ENCODE data around the gene DHX16.
"Not testable (repeated sequence)": the region's sequence is repeated elsewhere in the genome, so short reads cannot be mapped to it uniquely, and the experiment has no call there.

The DHX16 gene

DNA sequence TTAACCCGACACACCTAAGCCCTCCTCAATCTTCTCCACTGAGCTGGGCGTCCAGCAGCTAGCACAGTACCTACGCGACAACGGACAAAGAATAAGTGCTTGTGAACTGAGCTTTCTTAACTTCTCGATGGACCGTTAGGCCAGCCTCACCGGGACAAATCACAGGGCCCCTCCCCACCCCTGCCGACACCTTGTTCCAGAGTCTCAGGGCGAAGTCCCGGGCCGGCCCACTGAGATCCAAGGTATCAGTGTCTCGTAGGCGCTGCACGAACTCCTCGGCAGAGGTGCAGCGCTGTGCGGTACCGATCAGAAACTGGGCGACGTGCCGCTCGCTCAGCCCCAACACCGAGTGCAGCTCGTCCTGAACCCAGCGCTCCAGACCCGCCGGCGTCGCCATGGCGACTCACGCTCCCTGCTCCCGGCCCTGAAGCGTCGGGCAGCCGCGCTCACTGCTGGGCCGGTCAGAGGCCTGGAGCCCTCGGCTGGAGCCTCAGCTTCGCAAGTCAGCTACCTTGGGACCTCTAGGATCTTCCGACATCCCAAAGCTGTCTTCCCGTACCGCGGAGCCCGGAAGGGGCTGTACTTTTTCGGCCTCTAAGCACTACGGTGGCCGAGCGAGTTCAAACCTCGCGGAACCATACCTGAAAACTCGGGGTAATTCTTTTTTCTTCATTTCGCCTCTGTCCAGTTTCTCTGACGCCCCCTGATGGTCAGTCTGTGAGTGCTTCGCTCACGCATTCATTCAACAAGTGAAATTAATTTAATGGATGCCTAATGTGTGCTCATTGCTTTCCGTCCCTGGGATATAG is at the start of gene DHX16:
Gene DHX16 (minus strand): TSS at position 562 of the 809 bp plus-strand sequence. CDS start 165 bp downstream, at position 397.
- peak; percentile 86 to 87 for DNase-seq

DNA sequence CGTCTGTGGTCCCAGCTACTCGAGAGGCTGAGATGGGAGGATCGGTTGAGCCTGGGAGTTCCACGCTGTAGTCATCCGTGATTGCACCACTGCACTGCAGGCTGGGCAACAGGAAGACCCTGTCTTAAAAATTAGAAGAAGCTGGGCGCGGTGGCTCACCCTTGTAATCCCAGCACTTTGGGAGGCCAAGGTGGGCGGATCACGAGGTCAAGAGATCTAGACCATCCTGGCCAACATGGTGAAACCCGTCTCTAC is 49.1 kb upstream of the DHX16 start:
- not testable (repeated sequence) for DNase-seq

DNA sequence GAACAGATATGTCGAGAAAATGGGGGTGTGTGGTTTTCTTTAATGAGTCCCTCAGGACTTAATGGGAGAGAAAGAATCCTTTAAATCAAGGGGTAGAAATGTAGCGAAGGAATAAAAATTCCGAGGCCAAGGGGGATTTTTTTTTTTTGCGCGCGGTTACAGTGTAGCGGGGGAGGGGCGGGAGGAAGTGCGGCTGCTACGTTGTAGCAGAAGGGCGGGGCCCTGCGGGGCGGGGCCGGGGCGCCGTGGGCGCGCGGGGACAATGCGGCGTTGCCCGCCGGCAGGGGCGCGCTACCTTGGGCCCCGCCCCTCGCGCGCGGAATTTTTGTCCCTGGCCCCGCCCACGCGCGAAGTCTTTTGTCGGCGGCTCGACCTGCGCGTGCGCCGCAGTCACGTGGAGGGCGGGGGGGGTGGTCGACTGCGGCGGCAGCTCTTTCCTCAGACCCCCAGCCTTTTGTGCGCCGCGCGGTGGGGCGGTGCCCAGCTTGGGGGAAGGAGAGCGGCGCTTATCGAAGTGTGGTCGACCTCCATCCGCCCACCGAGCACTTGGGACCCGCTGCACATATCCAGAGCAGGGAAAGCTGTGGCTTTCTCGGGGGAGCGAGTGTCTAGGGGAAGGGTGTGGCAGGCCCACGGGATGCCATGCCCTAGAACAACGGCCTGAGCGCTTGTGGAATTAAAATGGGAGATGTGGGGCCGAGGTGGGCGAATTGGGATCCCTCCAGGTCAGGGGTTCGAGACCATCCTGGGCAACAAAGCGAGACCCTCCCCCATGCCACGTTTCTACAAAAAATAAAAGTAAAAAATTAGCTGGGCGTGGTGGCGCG is 48.6 kb upstream of the DHX16 start:
- DNase-seq, result peak; percentile 95

DNA sequence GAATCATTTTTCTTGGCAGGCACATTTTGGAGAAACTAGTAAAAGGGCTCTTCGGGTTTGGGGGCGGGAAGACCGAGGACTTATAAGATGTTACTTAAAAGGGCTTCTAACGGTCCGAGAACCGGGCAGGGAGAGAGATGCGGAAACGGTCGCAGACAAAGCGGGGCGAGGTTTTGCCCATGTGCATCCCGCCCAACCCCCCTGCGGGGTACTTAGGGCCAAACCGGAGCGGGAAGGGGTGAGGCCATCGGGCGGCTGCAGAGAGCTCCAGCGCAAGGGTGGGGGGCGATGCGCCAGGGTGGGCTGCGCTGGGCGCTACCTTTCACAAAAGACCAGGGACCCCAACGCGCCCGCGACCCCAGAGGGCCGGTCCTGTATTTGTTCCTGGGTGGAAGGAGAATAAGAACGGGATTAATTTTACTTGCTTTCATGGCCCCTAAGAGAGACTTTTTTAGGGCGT is 48.0 kb upstream of the DHX16 start:
- peak; percentile 45 to 53 for DNase-seq

DNA sequence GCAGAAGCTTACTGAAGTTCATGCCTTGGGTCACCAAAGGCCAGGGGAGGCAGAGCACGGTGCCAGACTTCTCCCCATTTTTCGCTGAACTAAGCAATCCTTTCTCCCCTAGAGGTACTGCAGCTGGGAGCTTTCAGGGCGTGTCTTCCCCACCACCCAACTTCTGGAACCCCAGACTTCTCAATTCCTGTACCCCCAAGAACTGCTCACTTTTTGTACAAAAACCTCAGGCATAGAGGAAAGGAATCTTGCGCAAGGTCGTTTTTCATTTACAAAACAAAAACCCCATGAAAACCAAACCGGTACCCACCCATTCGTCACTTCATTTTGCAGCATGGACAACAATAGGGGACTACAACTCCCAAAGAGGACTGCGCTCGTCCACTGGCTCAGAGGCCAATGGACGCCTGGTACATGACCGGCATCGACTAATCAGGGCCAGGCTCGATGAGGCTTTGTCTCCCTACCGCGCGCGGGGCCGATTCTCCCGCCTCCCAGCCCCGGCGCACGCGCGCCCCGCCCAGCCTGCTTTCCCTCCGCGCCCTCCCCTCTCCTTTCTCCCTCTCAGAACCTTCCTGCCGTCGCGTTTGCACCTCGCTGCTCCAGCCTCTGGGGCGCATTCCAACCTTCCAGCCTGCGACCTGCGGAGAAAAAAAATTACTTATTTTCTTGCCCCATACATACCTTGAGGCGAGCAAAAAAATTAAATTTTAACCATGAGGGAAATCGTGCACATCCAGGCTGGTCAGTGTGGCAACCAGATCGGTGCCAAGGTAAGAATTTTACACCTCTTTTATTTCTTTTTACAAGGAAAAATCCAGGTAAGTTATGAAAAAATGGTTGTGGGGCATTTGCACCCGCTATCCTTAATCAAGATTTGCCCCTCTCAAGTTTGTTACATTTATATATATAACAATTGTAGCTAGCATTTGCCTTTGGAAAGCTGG is 47.3 kb upstream of the DHX16 start, which contains the start of gene TUBB:
Gene TUBB (plus strand): TSS at position 562 of the 947 bp plus-strand sequence. CDS start 155 bp downstream, at position 717.
- peak; percentile 91 to 92 for DNase-seq

DNA sequence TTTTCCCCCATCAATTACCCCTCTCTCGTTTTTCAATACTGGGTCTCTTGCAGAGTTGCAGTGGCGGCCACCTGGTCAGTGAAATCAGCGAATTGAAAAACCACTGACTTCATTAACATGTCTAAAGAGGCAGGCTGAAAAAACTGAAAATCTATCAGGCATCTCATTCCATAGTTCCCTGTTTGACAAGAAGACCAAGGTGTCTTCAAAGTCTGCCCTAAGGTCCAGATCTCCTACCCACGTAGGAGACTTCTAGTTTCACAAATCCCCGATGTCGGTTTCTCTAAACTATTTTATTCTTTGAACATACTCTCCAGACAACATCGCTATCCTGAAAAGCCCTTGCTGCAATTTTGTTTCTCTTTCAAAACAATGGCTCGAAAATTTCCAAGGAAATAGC is 46.5 kb upstream of the DHX16 start:
- DNase-seq, result no peak

DNA sequence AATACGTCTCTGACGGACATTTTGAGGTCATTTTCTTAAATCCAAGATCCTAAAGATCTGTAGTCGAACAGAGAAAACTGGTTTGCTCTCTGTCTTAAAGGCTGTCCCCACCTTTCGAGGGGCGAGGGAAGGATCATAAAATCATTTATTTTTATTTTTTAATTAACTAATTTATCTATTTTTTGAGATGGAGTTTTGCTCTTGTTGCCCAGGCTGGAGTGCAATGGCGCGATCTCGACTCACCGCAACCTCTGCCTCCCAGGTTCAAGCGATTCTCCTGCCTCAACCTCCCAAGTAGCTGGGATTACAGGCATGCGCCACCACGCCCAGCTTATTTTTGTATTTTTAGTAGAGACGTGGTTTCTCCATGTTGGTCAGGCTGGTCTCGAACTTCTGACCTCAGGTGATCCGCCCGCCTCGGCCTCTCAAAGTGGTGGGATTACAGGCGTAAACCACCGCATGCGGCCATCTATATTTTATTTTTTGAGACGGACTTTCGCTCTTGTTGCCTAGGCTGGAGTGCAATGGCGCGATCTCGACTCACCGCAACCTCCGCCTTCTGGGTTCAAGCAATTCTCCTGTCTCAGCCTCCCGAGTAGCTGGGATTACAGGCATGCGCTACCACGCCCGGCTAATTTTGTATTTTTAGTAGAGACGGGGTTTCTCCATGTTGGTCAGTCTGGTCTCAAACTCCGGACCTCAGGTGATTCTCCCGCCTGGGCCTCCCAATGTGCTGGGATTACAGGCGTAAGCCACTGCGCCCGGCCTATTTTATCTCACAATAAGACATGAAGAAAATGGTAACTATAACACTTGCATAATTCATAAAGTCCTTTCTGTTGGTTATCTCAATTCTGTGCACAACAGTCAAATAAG is 45.3 kb upstream of the DHX16 start:
- DNase-seq, result not testable (repeated sequence)

DNA sequence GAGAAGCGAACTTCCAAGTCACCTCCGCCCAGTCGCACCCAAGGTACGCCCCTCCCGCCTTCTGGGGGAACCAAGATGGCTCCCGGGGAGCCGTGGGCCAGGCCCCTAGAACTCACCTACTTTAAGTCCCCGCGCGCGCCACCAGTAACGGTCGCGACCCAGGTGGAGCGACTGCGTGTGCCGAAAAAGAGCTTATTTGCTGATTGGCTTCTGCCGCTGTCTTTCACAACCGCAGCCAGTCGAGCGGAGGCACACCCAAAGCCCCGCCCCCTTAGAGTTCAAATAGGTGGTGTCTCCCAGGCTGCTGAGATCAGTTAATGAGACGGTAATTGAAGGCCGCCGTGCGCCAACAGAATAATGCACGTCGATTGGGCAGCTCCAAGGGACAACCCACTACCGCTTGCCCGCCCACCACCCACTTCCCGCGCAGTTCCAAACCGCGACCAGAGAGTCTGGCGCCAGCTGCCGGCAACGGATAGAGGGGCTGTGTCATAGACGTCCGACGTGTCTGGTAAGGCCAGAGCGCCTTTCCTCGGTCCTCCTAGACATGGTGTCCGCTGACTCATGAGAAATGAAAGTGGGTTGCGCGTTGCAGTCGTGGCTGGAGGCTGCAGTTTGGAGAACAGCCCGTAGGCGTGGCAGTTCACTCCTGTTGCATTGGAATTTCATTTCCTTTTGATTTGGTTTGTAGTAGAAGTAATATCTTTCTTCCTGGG is 44.5 kb upstream of the DHX16 start, which contains the start of gene MDC1:
Gene MDC1 (minus strand): TSS at position 153 of the 716 bp plus-strand sequence. CDS start 2,106 bp downstream, outside the sequence.
- peak; percentile 99 for DNase-seq

DNA sequence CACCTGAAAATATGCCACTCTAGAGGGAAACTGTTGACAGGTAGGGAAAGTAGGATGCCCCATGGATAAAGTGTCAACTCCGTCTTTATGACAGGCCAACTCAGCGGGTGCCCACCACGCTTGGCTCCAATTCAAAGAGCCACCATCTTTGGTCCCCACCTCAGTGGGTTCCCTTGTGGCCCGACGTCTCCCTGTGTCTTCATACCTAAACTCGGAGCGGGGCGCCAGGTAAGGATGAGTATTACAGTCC is 44.0 kb upstream of the DHX16 start:
- DNase-seq, result no peak

DNA sequence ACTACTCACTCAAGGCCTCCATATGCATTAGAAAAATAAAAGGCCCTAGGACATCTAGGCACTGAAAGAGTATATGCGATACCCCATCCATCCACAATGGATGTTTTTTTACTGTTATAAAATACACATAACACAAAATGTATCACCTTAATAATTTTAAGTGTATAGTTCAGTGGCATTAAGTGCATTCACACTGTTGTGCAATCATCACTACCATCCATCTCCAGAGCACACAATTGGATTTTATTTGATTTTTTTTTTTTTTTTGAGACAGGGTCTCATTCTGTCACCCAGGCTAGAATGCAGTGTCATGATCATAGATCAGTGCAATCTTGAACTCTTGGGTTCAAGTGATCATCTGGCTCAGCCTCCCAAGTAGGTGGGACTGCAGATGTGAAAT is 41.5 kb upstream of the DHX16 start:
- no peak for DNase-seq

DNA sequence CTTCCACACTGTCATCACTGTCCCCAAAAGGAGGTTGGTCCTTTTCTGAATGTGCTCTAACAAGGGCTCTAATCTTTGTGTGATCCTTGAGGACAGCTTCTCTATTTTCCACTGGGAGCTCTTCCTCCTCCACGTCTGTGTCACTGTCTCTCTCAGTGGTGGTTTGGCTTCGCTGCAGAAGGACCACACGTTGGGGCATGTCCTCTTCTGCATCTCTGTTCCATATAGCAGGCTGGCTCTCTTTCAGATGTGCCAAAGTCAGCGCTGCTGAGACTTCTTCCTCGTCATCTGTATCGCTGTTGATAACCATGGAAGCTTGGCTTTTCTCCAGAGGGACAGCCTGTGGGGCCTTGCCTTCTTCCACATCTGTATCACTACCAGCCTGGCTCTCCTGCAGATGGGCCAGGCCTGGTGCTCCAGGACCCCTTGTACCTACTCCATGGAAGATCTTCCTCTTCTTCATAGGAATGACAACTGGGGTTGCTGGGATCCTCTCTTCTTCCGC is 39.7 kb upstream of the DHX16 start:
- DNase-seq, result no peak

DNA sequence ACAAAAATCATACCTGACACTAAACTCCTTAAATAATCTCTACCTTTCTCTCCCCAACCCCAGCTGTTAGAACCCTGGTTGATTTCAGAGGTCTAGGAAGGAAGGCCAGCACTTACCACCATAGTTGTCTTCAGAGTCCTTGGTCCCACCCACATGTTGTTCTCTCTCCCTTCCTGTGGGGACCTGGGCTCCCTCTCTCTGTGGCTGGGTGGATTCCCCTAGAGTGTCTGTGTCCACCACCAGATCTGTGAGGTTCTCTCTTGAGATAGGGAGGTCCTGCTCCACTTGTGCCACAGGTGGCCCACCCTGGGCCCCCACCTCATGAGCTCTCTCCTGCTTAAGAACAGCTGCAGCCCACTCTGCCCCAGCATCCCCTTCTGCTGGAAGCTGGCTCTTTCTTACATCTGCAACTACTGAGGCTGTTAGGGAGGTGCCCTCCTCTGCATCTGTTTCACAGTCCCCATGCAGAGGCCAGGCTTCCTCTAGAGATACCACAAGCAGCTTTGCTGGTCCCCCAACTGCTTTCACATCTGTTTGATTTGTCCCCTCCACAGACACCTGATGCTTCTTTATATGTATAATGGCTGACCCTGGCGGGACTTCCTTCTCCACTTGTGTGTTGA is 39.1 kb upstream of the DHX16 start:
- DNase-seq, result no peak

DNA sequence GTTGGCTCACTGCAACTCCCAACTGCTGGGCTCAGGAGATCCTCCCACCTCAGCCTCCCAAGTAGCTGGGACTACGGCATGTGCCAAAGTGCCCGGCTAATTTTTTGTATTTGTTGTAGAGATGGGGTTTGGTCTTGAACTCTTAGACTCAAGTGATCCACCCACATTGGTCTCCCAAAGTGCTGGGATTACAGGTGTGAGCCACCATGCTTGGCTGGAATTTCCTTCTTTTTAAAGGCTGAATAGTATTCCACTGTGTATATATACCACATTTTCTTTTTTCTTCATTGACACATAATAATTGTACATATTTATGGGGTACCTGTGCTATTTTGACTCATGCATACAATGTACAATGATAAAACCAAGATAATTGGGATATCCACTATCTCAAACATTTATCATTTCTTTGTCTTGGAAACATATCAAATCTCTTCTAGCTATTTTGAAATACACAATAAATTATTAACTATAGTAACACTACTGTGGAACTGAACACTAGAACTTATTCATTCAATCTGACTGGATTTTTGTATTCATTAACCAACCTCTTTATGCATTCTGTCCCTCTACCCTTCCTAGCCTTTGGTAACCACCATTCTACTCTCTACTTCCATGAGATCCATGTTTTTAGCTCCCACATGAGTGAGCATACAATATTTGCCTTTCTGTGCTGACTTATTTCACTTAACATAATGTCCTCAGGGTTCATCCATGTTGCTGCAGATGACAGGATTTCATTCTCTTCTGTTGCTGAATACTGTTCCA is 36.5 kb upstream of the DHX16 start:
- DNase-seq, result no peak

DNA sequence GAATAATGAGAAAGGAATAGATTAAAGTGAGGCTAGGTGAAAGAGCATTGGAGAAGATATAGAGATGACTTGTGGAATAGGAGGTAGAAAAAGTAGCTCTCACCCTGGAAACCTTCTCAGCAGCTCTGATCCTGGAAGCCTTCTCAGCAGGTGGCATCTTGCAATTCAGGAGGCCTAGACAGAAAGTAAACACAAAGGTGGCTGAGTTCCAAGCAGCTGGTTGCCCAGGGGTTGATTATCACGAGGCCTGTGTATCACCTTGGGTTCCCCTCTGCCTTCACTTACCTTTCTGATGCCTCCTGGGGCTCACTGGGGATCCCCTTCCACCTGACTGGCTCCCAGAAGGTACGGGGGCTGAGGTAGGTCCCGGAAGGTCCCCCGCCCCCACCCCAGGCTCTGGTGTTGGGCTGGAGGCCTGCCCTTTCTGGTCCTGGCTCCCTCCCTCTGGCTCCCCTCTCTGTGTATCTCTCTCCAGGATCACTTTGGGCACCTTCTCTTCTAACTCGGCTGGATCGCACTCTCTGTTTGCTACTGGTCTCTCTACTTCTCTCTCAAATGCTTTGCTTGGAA is 34.6 kb upstream of the DHX16 start:
- DNase-seq, result no peak

DNA sequence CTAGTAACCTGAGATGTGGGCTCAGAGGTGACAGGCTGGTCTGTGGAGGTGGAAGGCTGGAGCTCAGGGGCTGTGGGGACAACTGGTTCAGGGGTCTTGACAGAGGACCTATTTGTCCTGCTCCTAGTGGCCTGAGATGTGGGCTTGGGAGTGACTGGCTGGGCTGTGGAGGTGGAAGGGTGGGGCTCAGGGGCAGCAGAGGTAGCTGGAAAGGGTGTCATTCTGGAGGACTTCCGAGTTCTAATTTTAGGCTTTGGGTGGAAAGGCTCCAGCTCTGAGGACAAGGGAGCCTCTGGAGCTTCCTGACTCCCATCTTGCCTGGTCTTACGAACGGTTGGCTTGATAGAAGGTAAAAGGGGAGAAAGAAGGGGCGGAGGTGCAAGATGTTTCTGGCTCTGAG is 32.8 kb upstream of the DHX16 start:
- no peak for DNase-seq

DNA sequence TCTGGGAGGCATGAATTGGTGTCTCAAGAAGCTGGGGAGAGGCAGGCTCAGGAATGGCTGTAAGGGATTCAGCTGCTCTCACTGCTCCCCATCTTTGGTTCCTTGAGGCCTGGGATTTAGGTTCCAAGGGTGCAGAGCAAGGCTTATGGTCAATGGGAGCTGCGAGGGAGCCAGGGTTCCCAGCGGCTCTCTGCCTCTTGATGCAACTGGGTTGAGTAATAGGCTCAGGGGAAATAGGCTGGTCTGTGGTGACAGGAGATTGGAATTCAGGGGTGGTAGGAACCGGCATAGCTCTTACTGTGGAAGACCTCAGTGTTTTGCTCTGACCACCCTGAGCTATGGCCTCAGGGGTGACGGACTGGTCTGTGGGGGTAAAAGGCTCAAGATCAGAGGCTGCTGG is 31.0 kb upstream of the DHX16 start:
- DNase-seq, result no peak

DNA sequence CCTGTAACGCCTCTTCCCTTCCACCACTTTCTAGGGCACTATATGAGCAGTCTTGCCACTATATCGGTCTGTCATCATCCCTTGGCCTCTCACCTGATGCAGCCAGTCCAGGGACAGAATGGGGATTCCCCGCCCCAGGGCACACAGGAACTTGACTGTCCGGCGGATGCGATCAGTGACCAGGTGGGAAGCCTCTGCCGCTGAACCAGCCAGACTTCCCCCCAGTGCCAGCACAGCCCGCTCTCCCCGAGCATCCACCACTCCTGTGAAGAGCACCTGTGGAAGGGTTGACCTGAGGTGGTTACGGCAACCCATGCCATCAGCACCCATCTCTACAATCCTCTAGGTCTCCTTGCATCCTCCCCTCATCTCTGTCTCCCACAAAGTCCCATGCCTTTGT is 30.2 kb upstream of the DHX16 start:
- no peak for DNase-seq

DNA sequence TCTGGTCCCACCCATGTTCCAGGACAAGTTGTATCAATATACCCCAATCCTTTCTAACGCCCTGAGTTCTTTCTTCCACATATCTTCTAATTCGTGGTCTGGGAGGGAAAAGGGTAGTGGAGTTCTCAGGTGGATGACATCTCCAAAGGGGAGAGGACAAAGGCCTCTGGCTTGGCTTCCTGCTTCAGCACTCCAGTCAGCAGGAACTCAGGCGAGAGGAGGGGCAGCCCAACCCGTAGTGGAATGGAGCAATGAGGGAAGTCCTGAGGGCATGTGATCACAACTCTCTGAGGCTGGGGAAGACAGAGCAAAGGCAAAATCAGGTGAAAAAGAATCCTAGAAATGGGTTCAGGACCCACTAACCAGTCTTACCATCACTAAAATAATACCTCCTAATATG is 27.5 kb upstream of the DHX16 start:
- DNase-seq, result no peak

DNA sequence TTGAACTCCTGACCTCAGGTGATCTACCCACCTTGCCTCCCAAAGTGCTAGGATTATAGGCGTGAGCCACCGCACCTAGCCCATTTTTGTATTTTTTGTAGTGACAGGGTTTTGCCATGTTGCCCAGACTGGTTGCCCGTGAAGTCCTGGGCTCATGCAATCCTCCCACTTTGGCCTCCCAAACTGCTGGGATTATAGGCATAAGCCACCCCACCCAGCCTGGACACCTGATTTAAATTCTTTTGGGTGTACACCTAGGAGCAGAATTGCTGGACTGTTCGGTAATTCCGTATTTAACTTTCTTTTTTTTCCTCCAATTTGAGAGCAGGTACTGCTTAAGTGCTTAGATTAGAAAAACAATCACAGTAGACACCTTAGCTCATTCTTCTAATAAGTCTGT is 23.6 kb upstream of the DHX16 start:
- DNase-seq, result no peak

Data from activated CD4-positive, alpha-beta T cell treated with anti-CD3 and anti-CD28 coated beads, Interleukin-2, amount 50 U/mL, for 4 hours (primary cell).